Measurements from ENCODE around the gene YJU2.
"Not testable (repeated sequence)": the region's sequence is repeated elsewhere in the genome, so short reads cannot be mapped to it uniquely, and the experiment has no call there.

YJU2 gene

DNA sequence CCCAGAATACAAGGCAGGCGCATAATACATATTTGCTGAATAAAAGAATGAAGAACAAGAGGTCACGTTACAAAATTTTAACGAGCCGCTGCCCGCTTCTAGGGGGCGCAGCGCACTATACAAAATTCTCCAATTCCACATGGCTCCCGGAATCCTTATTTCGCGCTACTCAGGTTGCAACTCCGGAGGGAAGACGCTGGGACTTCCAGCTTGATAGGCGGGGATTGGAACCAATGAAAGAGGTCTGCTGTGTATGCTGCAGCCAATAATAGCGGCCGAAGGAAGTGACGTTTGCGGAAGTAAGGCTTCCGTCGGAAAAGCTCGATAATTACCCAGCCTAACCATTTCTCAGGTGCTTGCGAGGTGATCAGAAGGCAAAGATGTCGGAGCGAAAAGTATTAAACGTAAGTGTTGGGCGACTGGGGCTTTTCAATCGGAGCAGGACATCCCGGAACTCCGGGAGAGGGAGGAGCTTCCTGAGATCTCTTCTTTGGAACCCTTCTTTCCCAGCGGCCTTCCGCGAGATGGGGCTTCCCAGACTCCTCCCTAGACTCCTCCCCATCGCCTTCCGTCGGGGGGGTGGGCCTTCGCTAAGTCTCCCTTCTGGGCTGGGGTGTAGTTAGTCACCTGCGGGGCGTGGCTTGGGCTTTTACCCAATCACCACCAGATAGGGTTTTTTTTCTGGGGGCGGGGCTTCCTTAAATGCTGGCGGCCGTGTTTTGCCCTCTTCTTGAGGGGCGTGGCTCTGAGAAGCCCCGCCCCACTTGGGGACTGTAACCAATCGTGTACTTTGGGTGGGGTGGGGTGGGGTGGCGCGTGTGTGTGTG lies at the start of gene YJU2:
Gene YJU2, plus strand, starts transcription at position 314 of the 827 bp plus-strand sequence. Its CDS starts 67 bp downstream, at position 381.
- peak; percentile 99 for DNase-seq (ENCODE audit: low spot score)

DNA sequence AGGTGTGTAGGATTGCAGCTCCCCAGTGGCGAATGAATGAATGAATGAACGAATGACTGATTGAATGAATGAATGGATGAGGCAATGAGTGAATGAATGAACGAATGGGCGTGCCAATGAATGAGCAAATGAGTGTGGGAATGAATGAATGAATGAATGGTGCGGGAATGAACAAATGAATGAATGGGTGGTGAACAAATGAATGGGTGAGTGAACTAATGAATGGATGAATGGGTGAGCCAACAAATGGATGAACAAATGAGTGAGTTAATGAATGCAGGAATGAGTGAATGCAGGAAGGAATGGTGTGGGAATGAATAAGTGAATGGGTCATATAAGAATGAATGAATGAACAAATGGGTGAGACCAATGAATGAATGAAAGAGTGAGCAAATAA lies 49.7 kb upstream of the YJU2 start:
- no peak for DNase-seq (ENCODE audit: low spot score)

DNA sequence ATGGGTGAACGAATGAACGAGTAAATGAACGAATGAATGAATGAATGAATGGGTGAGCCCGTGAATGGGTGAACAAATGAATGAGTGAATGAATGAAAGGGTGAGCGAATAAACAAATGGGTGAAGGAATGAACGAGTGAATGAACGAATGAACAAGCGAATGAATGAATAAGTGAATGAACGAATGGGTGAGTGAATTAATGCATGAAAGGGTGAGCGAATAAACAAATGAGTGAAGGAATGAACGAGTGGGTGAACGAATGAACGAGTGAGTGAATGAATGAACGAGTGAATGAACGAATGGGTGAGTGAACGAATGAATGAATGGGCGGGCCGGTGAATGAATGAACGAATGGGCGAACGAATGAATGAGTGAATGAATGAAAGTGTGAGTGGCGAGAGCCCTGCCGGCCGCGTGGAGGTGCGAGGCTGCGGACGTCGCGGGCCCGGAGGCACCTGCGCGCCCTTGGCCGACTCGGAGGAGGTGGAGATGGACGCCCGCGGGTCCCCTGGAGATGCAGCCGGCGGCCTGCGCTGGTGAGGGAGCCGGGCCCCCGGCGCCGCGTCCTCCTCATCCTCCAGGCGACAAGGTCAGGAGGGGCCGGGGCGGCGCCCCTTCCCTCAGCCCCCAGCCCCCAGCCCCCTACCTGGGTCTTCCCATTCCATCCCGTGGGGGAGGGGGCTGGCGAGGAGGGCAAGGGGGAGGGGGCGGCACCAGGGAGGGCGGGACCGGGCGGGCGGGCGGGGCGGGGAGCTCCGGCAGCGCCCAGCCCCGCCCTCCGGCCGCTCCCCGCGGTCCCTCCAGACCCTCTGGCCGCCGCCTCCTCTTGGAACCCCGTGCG lies 49.0 kb upstream of the YJU2 start:
- DNase-seq (ENCODE audit: low spot score) = no peak

DNA sequence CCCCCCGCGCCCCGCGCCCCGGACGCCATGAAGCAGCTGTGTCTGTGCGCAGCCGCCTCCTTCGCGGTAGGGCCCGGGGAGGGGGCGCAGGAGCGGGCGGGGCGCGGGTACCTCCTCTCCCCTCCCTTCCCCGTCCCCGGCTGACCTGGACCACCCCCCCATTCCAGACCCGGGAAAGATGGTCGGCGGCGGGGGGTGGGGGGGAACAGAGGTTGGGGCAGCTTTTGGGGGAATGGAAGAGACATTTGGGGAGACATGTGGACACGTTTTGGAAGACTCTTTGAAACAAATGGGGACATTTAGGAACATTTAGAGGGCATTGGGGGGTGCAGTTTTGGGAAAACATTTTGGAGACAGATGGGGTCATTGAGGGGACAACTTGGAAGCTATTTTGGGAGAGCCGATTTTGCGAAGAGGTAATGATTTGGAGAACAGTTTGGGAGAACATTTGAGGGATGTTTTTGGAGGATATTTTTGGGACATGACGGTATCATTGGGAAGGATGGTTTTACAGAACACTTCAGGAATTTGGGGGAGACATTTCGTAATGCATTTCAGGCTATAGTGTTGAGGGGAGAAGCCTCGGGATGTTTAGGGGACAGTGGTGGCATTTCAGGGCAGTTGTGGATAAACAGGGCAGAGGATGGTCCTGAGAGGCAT lies 48.3 kb upstream of the YJU2 start:
- DNase-seq (ENCODE audit: low spot score) = no peak

DNA sequence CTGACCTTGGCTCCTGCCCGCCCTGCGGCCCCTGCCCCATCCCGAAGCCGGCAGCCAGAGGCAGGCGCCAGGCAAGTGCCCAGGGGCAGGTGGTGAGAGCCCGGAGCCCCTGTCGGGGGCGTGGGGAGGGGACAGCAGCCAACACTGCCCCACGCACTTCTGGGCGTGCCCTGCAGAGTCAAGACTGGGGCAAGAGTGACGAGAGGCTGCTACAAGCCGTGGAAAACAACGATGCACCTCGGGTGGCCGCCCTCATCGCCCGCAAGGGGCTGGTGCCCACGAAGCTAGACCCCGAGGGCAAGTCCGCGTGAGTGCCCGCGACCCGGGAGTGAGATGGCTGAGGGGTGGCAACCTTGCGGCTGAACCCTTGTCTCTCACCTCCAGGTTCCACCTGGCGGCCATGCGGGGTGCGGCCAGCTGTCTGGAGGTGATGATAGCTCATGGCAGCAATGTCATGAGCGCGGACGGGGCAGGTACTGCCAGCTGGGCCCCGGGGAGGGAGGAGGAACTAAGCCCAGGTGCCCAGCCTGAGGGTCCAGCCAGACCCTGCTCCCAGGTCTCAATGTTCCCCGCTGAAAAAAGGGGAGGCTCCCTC lies 47.1 kb upstream of the YJU2 start:
- DNase-seq (ENCODE audit: low spot score) = peak; percentile 17

DNA sequence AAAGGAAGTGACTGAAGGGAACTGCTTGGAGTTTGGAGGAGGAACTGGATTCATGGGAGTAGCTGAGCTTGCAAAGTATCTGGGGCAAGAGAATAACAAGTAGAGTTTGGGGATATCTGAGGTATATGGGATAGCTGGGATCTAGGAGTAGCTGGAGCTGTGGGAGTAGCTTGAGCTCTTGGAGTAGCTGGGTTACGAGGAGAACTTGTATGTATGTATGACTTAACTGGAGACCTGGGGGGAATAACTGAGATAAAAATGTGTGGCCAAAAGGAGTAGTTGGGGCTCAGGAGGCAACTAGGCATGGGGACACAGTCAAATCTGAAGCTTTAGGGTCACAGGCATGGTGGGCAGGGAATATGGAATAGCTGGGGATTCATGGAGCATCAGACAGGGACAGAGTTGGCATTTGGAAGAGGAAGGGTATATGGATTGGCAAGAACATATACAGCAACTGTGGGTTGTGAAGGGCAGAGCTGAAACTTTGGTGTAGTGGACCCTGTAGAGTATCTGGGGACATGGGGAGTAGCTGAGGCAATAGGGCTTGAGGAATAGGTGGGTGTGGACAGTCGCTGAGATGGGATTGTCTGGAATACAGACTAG lies 45.8 kb upstream of the YJU2 start:
- no peak for DNase-seq (ENCODE audit: low spot score)

DNA sequence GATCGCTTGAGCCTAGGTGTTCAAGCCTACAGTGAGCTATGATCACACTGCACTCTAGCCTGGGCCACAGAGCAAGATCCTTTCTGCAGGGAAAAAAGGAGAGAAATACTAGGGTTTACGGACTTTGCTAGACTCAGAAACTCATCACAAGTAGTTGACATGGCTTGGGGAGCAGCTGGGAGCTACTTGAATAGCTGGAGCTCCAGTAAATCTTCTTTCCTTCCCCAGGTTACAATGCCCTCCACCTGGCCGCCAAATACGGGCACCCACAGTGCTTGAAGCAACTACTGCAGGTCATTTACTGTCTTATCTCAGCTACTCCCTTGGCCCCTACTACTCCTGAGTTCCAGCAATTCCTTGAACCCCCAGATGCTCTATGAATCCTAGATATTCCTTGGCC lies 45.1 kb upstream of the YJU2 start:
- DNase-seq (ENCODE audit: low spot score) = no peak

DNA sequence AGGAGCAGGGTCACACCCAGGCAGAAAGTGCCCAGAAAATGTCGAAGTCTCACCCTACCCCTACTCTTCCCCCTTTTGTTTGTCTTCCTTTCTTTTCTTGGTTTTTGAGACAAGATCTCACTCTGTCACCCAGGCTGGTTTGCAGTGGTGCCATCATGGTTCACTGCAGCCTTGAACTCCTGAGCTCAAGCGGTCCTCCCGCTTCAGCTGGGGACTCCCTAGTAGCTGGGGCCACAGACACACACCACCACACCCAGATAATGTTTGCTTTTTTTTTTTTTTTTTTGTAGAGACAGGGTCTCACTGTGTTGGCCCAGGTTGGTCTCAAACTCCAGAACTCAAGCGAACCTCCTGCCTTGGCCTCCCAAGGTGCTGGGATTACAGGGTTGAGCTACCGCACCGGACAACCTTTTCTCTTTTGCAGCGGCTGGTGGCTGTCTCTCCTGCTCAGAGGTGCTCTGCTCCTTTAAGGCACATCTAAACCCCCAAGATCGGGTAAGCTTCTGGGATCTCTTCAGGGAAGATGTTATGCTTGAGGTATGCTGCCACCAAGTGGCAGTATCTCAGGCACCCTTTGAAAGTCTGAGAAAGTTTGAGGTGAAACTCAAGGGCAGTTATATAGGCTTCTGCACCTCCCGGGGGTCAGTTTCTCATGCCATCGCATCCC lies 39.9 kb upstream of the YJU2 start:
- DNase-seq (ENCODE audit: low spot score) = no peak

DNA sequence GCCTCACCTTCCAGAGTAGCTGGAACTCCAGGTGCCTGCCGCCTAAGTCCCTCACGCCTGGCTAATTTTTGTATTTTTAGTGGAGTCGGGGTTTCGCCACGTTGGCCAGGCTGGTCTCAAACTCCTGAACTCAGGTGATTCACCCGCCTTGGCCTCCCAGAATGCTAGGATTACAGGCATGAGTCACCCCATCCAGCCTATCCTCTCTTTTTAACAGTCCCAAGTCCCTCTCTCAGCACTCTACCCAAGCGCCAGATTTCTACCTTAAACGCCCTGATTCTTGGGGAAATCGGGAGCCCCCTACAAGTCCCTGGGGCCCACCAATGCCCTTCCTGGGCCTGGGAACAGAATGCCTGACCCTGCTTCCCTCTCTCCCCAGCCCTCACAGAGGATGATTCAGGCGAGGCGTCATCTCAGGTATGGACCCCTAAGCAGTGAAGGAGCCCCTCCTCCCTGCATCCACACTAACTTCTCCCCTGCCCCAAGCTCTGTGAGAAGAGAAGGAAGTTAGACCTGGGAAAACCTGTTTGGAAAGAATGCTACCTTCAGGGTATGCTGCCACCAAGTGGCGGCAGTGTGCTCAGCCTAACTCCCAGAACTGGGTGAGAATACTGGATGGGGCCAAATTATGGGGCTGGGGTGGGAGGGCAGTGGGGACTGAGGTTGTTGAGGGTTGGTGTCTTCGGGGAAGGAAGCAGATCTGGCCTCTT lies 38.3 kb upstream of the YJU2 start:
- DNase-seq (ENCODE audit: low spot score) = peak; percentile 42

DNA sequence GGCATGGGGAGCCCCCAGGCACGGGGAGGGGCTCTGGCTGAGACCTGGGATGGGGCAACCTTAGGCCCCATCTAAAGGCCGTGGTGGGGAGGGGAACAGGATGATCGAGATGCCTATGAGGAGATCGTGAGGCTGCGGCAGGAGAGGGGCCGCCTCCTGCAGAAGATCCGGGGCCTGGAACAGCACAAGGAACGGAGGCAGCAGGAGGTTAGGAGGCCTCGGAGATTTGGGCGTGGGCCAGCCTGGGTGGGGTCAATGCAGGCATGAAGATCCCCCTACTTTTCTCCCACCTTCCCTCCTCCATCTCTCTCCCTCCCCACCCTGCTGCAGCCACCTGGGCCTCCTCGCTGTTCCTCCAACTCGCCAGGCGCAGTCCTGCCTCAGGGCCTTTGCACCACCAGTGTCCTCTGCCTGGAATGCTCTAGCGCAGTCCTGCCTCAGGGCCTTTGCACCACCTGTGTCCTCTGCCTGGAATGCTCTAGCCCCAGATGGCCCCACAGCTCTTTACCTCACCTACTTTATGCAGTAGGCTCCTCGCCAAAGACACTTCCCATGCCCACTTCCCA lies 36.6 kb upstream of the YJU2 start:
- DNase-seq (ENCODE audit: low spot score) = no peak

DNA sequence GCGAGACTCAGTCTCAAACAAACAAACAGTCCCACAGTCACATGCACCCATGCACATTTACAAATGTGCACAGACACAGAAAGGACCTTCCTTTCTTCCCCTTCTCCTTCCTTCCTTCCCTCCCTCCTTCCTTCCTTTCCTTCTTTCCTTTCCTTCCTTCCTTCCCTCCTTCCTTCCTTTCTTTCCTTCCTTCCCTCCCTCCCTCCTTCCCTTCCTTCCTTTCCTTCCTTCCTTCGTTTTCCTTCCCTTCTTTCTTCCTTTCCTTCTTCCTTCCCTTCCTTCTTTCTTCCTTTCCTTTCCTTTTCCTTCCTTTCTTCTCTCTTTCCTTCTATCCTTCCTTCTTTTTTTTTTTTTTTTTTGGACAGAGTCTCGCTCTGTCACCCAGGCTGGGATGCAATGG lies 33.8 kb upstream of the YJU2 start:
- no peak for DNase-seq (ENCODE audit: low spot score)

DNA sequence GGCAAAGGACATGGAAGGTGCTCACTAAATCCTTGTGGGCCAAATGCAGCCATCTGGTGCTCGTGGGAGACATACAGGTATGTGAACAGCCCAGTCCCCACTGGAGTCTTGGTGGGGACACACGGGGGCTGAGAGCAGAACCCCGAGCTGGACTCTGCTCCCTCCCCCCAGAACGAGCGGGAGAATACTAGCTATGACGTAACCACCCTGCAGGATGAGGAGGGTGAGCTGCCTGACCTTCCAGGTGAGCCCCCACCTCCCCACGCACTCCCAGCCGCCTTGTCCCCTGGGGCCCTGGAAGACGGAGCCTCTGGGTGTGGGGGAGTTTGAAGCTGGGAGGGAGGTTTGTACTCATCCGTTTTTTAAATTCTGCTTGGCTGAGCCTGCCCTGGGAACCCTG lies 31.1 kb upstream of the YJU2 start:
- no peak for DNase-seq (ENCODE audit: low spot score)

DNA sequence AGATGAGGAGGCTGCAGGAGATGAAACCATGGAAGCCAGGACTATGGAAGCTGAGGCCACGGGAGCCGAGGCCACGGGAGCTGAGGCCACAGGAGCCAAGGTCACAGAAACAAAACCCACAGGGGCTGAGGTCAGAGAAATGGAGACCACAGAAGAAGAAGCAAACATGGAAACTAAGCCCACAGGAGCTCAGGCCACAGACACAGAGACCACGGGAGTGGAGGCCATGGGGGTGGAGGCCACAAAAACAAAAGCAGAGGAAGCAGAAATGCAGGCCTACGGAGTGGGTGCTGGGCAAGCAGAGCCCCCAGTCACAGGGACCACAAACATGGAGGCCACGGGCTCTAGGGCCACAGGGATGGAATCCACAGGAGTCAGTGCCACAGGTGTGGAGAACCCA lies 30.0 kb upstream of the YJU2 start:
- DNase-seq (ENCODE audit: low spot score) = no peak

DNA sequence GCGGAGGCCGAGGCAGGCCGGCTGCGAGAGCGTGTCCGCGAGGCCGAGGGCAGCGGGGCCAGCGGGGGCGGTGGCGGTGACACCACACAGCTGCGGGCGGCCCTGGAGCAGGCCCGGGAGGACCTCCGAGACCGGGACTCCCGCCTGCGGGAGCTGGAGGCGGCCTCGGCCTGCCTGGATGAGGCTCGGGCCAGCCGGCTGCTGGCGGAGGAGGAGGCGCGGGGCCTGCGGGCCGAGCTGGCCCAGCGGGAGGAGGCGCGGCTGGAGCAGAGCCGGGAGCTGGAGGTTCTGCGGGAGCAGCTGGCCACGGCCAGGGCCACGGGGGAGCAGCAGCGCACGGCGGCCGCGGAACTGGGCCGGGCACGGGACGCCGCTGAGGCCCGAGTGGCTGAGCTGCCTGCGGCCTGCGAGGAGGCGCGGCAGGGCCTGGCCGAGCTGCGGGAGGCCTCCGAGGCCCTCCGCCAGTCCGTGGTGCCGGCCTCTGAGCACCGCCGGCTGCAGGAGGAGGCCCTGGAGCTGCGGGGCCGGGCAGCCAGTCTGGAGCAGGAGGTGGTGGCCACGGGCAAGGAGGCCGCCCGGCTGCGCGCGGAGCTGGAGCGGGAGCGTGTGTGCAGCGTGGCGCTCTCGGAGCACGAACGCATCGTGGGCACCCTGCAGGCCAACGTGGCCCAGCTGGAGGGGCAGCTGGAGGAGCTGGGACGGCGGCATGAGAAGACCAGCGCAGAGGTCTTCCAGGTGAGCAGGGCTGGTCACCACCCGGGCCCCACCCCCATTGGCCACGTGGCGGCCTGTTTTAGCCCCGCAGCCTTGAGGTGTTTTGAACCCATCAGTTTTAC lies 29.2 kb upstream of the YJU2 start:
- DNase-seq (ENCODE audit: low spot score) = no peak

DNA sequence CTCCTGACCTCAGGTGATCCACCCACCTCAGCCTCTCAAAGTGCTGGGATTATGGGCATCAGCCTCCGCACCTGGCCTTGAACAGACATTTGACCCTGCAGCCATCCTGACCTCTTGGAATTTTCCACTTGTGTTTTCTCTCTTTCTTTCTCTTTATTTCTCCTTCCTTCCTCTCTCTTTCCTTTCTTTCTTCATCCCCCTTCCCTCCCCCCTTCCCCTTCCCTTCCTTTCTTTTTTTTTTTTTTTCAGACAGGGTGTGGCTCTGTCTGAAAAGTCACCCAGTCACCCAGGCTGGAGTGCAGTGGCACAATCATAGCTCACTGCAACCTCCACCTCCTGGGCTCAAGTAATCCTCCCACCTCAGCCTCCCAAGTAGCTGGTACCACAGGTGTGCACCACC lies 28.4 kb upstream of the YJU2 start:
- not testable (repeated sequence) for DNase-seq (ENCODE audit: low spot score)

DNA sequence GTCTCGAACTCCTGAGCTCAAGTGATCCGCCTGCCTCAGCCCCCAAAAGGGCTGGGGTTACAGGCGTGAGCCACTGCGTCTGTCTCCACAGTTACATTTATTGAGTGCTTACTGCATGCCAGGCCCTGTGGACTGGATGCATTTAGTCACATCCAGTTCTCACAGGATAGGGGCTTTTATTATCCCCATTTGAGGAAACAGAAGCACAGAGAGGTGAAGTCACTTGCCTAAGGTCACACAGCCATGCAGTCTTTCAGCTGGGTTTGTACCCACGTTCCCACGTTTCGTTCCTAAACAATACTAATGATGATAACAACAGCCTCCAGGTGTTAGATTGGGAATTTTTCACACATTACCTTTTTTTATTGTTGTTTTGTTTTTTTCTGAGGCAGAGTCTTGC lies 26.7 kb upstream of the YJU2 start:
- no peak for DNase-seq (ENCODE audit: low spot score)

DNA sequence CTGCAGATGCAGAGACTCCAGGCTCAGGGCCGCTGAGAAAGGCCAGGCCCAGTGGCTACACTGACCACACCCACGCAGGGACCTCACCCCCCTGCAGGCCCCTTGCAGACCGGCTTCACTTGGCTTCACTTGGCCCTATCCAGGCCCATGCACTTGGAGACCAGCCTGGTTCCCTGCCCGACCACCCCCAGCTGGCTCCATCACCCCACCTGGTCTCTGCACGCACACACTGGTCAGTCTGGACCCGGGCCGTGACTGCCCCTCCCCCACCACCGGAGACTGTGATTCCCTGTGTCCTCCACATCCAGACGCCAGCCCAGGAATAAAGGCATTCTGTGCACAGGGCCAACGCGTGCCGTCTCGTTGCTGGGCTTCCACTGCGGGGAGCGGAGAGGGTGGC lies 22.4 kb upstream of the YJU2 start:
- no peak for DNase-seq (ENCODE audit: low spot score)

DNA sequence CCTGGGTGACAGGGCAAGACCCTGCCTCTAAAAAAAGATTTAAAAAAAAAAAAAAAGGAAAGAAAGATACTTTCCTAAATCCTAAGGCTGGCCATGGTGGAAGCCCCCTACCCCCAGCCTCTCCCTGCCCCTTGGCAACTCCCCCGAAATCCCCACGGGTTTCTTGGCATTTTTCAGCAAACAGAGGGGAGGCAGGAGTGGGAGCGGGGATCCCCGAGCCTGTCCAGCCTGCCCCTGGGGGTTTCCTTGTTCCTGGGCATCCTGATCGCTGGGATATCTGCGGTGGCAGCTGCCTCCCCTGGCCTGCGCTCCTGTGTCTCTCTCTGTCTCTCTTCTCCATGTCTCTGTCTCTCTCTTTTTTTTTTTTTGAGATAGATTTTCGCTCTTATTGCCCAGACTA lies 21.0 kb upstream of the YJU2 start:
- DNase-seq (ENCODE audit: low spot score) = no peak

DNA sequence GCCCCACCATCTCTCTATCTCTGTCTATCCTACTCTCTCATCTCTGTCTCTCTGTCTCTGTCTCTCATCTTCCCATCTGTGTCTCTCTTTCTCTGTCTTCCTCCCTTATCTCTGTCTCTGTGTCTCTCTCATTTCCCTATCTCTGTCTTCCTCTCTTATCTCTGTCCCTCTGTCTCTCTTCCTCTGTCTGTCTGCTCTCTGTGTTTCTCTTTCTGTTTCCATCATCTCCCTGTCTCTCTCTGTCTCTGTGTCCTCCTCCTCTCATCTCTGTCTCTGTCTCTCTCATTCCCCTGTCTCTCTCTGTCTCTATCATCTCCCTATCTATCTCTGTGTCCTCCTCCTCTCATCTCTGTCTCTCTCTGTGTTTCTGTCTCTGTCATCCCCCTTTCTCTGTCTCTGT lies 19.1 kb upstream of the YJU2 start:
- no peak for DNase-seq (ENCODE audit: low spot score)

DNA sequence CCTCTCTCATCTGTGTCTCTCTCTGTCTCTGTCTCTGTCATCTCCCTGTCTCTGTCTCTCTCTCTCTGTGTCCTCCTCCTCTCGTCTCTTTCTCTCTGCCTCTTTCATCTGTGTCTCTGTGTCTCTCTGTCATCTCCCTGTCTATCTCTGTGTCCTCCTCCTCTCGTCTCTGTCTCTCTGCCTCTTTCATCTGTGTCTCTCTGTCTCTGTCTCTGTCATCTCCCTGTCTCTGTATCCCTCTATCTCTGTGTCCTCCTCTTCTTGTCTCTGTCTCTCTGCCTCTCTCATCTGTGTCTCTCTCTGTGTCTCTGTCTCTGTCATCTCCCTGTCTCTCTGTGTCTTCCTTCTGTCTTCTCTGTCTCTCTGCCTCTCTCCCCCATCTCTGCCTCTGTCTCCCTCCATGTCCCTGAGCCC lies 18.1 kb upstream of the YJU2 start:
- DNase-seq (ENCODE audit: low spot score) = no peak

Data from LoVo (cell line).